Stimulated activated CD4-positive, alpha-beta T cell treated with anti-CD3 and anti-CD28 coated beads, Interleukin-12 subunit alpha, Interleukin-12 subunit beta, amount 100 ng/mL, for 24 hours (primary cell): Measurements from ENCODE around the gene DZIP1L.

ENCODE experiments used
- DNase-seq, 2 experiments: peaks; one replicate each; pipeline ENCODE4 v3.0.0-alpha.2; 2020; ENCODE audit warnings: low read depth in 2 of 2

Gene DZIP1L

DNA sequence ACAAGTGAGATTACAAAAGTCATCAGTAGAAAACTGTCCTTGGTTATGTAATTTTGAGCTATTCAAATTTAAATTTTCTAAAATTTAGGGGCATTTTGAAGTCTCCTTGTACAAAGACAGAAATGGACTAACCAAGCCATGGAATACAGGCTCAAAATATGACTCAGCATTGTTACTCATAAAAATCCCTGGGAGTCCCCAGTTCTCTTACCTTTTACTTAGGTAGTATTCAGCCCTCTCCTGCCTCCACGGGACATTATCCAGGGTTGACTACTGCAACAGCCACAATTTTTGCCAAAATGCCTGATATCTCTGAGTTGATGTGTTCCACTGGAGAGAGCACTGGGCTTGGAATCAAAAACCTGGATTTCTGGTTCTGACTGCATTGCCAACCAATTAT lies 80.5 kb downstream of the DZIP1L start:
- DNase-seq: no peak

DNA sequence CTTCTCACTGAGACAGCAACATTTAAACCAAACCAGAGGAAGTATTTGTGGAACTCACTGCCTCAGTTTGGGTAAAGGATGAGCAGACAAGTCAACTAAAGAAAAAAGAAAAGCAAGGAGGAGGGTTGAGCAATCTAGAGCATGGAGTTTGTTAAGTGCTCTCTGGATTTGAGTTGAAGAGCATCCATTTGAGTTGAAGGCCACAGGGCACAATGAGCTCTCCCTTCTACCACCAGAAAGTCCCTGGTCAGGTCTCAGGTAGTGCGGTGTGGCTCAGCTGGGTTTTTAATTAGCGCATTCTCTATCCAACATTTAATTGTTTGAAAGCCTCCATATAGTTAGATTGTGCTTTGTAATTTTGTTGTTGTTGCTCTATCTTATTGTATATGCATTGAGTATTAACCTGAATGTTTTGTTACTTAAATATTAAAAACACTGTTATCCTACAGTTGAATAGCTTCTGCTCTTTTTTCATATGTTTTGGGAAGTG lies 82.2 kb downstream of the DZIP1L start:
- DNase-seq: no peak

DNA sequence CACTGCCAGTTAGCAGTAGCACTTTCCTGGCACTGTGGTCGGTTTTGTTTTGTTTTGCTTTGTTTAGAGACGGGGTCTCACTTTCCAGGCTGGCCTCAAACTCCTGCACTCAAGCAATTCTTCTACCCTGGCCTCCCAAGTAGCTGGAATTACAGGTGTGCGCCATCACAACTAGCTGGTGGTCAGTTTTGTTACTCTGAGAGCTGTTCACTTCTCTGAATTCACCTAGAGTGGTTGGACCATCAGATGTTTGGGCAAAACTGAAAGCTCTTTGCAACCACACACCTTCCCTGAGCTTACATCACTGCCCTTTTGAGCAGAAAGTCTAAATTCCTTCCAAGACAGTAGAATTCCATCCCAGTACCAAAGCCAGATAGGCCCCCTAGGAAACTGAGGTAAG lies 82.8 kb downstream of the DZIP1L start:
- no peak for DNase-seq

DNA sequence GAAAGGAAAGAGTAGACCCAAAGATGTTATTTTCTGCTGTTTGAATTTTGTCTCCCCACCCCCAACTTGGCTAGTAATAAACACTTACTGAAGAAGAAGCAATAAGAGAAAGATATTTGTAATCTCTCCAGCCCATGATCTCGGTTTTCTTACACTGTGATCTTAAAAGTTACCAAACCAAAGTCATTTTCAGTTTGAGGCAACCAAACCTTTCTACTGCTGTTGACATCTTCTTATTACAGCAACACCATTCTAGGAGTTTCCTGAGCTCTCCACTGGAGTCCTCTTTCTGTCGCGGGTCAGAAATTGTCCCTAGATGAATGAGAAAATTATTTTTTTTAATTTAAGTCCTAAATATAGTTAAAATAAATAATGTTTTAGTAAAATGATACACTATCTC lies 83.9 kb downstream of the DZIP1L start:
- no peak for DNase-seq

DNA sequence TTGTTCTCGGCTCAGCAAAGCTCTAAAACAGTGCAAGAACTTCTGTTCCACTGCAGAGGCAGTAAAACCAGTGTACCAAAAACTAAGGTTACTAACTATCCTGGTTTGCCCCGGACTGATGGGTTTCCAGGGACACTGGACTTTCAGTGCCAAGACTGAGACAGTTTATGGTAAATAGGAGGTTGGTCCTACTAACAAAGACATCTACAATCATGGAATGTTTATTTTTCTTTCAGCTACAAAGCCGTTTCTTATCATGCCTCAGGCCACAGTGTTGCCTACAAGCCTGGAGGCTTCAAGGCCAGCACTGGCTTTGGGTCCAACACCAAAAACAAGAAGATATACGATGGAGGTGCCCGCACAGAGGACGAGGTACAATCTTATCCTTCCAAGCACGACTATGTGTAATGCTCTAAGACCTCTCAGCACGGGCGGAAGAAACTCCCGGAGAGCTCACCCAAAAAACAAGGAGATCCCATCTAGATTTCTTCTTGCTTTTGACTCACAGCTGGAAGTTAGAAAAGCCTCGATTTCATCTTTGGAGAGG lies 84.6 kb downstream of the DZIP1L start:
- DNase-seq: no peak

DNA sequence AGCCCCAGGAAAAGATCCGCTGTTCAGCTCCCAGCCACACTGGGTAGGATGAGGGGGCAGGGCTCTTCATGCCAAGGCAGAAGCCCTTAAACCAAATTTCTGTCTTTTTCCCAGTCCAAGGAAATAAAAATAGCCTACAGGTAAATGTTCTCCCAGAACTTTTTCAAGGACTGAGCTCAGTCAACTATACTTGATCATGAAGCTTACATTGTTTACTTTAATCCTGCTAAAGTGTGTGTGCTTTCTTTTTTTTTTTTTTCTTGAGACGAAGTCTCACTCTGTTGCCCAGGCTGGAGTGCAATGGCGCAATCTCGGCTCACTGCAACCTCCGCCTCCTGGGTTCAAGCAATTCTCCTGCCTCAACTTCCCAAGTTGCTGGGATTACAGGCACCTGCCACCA lies 87.6 kb downstream of the DZIP1L start:
- DNase-seq: no peak

DNA sequence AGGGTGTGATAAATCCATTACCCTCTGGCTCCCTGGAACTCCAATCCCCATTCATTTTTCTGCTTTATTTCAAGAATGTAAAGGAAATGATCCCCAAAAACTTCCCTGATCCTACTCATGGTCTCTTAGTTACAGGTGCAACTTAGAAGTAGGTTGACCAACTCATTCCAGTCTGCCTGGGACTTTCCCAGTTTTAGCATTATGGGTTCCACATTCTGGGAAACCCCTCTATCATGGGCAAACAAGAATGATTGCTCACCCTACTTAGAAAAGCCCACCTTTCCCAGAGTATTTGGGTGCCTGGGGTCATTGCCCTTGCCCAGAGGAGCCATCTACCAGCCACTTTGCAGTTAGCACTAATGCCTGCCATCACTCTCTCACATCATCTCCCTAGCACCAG lies 89.9 kb downstream of the DZIP1L start:
- no peak for DNase-seq

DNA sequence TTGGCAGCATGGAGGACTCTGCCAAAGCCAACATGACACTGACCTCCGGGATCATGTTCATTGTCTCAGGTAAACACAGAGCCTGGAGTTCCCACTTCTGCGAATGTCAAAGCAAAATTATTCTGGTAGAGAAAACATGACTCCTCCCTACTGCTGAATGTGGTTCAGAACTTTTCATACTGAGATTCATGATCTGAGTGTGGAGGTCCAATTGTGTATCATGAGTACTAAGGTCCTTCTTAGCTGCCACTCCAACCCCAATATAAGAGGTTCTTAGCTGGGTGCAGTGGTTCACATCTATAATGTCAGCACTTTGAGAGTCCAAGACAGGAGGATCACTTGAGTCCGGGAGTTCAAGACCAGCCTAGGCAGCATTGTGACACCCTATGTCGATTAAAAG lies 91.7 kb downstream of the DZIP1L start:
- no peak for DNase-seq

DNA sequence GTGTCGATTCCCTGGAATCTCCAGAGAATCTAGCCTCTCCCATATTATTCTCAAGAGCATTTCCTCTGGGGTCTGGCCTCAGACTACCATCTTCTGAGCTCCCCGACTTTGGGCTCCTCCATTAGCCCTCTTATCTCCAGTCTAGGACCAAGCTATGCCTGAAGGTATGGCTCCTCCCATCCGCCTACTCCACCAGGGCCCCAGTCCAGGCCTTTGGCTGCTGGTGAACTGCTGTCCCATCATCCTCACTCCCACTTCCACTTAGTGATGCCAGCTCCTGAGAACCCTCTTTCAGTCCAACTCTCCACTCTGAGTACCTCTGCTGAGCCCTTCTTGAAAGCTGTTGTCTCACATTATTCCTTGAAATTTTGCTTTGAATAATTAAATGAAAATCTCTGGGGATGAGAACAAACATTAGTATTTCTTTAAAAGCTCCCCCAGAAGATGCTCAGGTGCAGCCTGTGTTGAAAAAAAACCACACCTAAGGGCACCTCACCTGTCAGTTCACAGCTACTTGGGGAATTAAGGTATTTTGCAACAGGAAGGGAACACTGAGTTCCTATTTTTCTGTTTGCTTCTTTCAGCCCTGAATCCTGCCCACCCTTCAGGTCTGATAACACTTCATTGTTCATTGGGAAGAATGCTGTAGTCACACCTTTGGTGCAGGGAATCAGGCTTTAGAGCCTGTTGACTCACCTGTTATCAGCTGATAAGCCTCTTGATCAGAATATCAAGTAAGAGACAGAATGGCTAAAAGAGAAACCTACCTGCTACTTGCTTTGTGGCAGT lies 95.9 kb downstream of the DZIP1L start:
- DNase-seq: no peak

DNA sequence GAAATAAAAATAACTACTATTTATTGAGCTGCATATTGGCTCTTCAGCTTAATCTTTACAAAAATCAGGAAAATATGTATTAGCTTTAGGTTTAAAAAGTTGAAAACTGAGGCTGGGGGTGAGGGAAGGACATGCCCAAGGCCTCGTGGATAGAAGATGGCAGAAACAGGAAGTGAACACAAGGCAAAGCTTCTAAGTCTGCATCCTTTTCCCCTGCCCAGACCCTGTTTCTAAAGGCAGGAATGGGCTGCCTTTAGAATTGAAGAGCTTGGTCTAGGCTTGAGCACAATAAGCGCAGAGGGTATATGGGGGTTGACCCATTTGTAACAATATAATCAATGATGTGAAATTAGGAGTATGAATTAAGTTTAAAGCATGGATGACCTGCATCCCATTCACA lies 99.3 kb downstream of the DZIP1L start:
- no peak for DNase-seq

DNA sequence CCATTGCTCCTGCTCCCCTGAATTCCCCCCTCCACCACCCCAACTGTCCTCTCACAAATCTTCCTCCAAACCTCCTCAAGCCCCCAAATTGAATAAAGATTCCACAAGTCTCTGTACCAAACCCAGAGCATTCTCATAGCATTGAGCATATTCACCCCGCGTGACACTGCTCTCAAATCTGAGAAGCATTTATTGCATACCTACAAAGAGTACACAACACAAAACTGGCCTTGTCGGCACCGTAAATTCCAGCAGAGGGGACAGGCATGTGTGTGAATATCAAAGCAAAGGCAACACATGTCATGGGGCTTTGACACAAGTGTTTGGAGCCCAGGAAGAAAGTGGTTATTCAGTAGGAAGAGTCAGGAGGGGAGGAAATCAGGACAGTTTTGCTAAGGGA lies 102.9 kb downstream of the DZIP1L start:
- DNase-seq: no peak
